Mesenchymal stem cell (in vitro differentiated cells and primary cell): ENCODE measurements around the gene TRIP13.

Source experiments
- DNase-seq: peaks from one replicate; pipeline ENCODE4 v3.0.0-alpha.2; 2013
- H2AFZ ChIP-seq: one replicate; pipeline ENCODE4 v1.6.1; 2013; ENCODE audit warnings: low read depth, mild to moderate bottlenecking, control low read depth, inconsistent platforms, low read length, moderate library complexity
- H2AK5ac ChIP-seq: 2 replicates; pipeline ENCODE4 v1.6.1; 2013; ENCODE audit warnings: low read length, moderate library complexity, mild to moderate bottlenecking, inconsistent platforms; ENCODE audit not compliant: severe bottlenecking
- H2BK120ac ChIP-seq: one replicate; pipeline ENCODE4 v1.6.1; 2013; ENCODE audit warnings: low read depth, mild to moderate bottlenecking, inconsistent platforms, low read length, moderate library complexity
- H2BK12ac ChIP-seq, 2 experiments: one replicate each; pipeline ENCODE4 v1.6.1; 2013; ENCODE audit warnings: inconsistent platforms in 2 of 2, low read length in 2 of 2, mild to moderate bottlenecking in 2 of 2, moderate library complexity in 2 of 2, control low read depth in 1 of 2
- H2BK15ac ChIP-seq: one replicate; pipeline ENCODE4 v1.6.1; 2013; ENCODE audit warnings: mild to moderate bottlenecking, low read depth, inconsistent platforms; ENCODE audit not compliant: poor library complexity, severe bottlenecking
- H2BK5ac ChIP-seq: 2 replicates; pipeline ENCODE4 v1.6.1; 2013; ENCODE audit warnings: low read depth, mild to moderate bottlenecking, low read length, control low read depth, inconsistent platforms; ENCODE audit not compliant: poor library complexity, severe bottlenecking
- H3K14ac ChIP-seq, 2 experiments: one replicate each; pipeline ENCODE4 v1.6.1; 2013; ENCODE audit warnings: inconsistent platforms in 2 of 2, low read length in 2 of 2, control low read depth in 1 of 2, mild to moderate bottlenecking in 1 of 2, moderate library complexity in 1 of 2
- H3K18ac ChIP-seq, 2 experiments: one replicate each; pipeline ENCODE4 v1.6.1; 2013; ENCODE audit warnings: inconsistent platforms in 2 of 2, low read length in 2 of 2, control low read depth in 1 of 2, low read depth in 1 of 2, mild to moderate bottlenecking in 1 of 2
- H3K23ac ChIP-seq, 2 experiments: one replicate each; pipeline ENCODE4 v1.6.1; 2013; ENCODE audit warnings: inconsistent platforms in 2 of 2, low read length in 2 of 2, mild to moderate bottlenecking in 2 of 2, moderate library complexity in 2 of 2, control low read depth in 1 of 2
- H3K27ac ChIP-seq: 2 replicates; pipeline ENCODE4 v1.5.1; 2013; ENCODE audit warnings: mild to moderate bottlenecking, moderate library complexity, low read length, control low read depth, inconsistent platforms; ENCODE audit not compliant: poor library complexity, severe bottlenecking
- H3K27me3 ChIP-seq, 2 experiments: 2 replicates each; pipeline versions ENCODE4 v1.6.1 to v1.7.0; 2013; ENCODE audit warnings: low read length in 2 of 2, mild to moderate bottlenecking in 2 of 2, moderate library complexity in 2 of 2, control low read depth in 1 of 2, inconsistent platforms in 1 of 2; ENCODE audit not compliant: control insufficient read depth in 1 of 2, insufficient read depth in 1 of 2
- H3K36me3 ChIP-seq, 2 experiments: 2 replicates each; pipeline versions ENCODE4 v1.6.1 to v1.7.0; 2013; ENCODE audit warnings: low read length in 2 of 2, control low read depth in 1 of 2, inconsistent platforms in 1 of 2, low read depth in 1 of 2, mild to moderate bottlenecking in 1 of 2; ENCODE audit not compliant: insufficient read depth in 2 of 2, control insufficient read depth in 1 of 2
- H3K4ac ChIP-seq, 2 experiments: one replicate each; pipeline ENCODE4 v1.6.1; 2013; ENCODE audit warnings: inconsistent platforms in 2 of 2, low read length in 2 of 2, mild to moderate bottlenecking in 2 of 2, moderate library complexity in 2 of 2, control low read depth in 1 of 2, low read depth in 1 of 2
- H3K4me1 ChIP-seq: 2 replicates; pipeline ENCODE4 v1.6.1; 2013; ENCODE audit warnings: low read depth, low read length, control low read depth; ENCODE audit not compliant: control insufficient read depth, insufficient read depth
- H3K4me2 ChIP-seq: 2 replicates; pipeline ENCODE4 v1.6.1; 2013; ENCODE audit warnings: low read length, mild to moderate bottlenecking, inconsistent platforms; ENCODE audit not compliant: poor library complexity, severe bottlenecking
- H3K4me3 ChIP-seq, 2 experiments: 2 replicates each; pipeline versions ENCODE4 v1.5.1 to v1.7.0; 2013; ENCODE audit warnings: low read length in 2 of 2, mild to moderate bottlenecking in 2 of 2, control low read depth in 1 of 2, low read depth in 1 of 2; ENCODE audit not compliant: insufficient read depth in 1 of 2
- H3K79me1 ChIP-seq: replicated peaks from 2 replicates; pipeline ENCODE4 v1.6.1; 2013; ENCODE audit warnings: mild to moderate bottlenecking, control low read depth, low read length, inconsistent platforms; ENCODE audit not compliant: poor library complexity, severe bottlenecking
- H3K9ac ChIP-seq: 2 replicates; pipeline ENCODE4 v1.7.0; 2013; ENCODE audit warnings: mild to moderate bottlenecking, low read length, moderate library complexity
- H3K9me3 ChIP-seq: 2 replicates; pipeline ENCODE4 v1.7.0; 2013; ENCODE audit warnings: mild to moderate bottlenecking, low read length; ENCODE audit not compliant: control insufficient read depth
- H4K8ac ChIP-seq: one replicate; pipeline ENCODE4 v1.6.1; 2013; ENCODE audit warnings: inconsistent platforms, mild to moderate bottlenecking, low read length, moderate library complexity
- H4K91ac ChIP-seq: one replicate; pipeline ENCODE4 v1.6.1; 2013; ENCODE audit warnings: mild to moderate bottlenecking, low read length, inconsistent platforms
- WGBS: methylation state at CpG from one replicate; pipeline ENCODE4 v1.1.7; 2013; ENCODE audit warnings: mixed read lengths; 5-methylcytosine and 5-hydroxymethylcytosine counted together

Gene TRIP13

GRCh38 chr5:867300-867870, 25.3 kb upstream of the TRIP13 start:
- Histone ChIP-seq H2BK15ac (no peak overlapping the region), H4K91ac (no peak overlapping the region), H3K79me1 (peaks cover 24% of the 10 kb centered on the region), H3K9me3 (no peaks in the 10 kb centered on the region), H2AK5ac (no peak overlapping the region), H2BK5ac (no peak overlapping the region), H2AFZ (no peak overlapping the region), H3K9ac (no peak overlapping the region), H4K8ac (no peak overlapping the region), H2BK120ac (no peak overlapping the region), H3K4ac (no peak overlapping the region), H3K4me2 (no peak overlapping the region), H2BK12ac (no peak overlapping the region), H3K23ac (no peak overlapping the region), H3K36me3 (peaks cover 85 to 99% of the 10 kb centered on the region in 2 experiments), H3K14ac (no peak overlapping the region), H3K27ac (no peak overlapping the region), H3K4me3 (no peak overlapping the region), H3K18ac (no peak overlapping the region), H3K27me3 (no peaks in the 10 kb centered on the region), H3K4me1 (peaks cover 12% of the 10 kb centered on the region)
- WGBS, result 96% methylated on average over 6 of the region's 6 CpGs
- no peak for DNase-seq

- Histone ChIP-seq H3K4ac (no peak overlapping the region), H3K4me3 (no peak overlapping the region), H3K36me3 (peaks cover 78 to 98% of the 10 kb centered on the region in 2 experiments), H3K14ac (no peak overlapping the region), H3K27me3 (no peaks in the 10 kb centered on the region), H3K4me2 (no peak overlapping the region), H2AK5ac (no peak overlapping the region), H3K9me3 (no peaks in the 10 kb centered on the region), H2BK12ac (no peak overlapping the region), H4K91ac (no peak overlapping the region), H3K23ac (no peak overlapping the region), H2BK120ac (no peak overlapping the region), H3K79me1 (peaks cover 29% of the 10 kb centered on the region), H3K4me1 (peaks cover 2% of the 10 kb centered on the region), H2BK15ac (no peak overlapping the region), H3K9ac (no peak overlapping the region), H4K8ac (no peak overlapping the region), H2BK5ac (no peak overlapping the region), H2AFZ (no peak overlapping the region), H3K27ac (no peak overlapping the region), H3K18ac (no peak overlapping the region)
- WGBS, result 97% methylated on average over 16 of the region's 16 CpGs
- DNase-seq, result no peak
Measured at GRCh38 chr5:868428-869135, 24.1 kb upstream of the TRIP13 start.

- no peak for DNase-seq
- H2AK5ac ChIP-seq, result no peak overlapping the region
- peaks cover 2% of the 10 kb centered on the region for H3K4me1 ChIP-seq
- no peak overlapping the region for H3K23ac ChIP-seq
- no peak overlapping the region for H3K27ac ChIP-seq
- H3K4me3 ChIP-seq, result no peak overlapping the region
- no peak overlapping the region for H3K4ac ChIP-seq
- H4K91ac ChIP-seq, result no peak overlapping the region
- no peak overlapping the region for H3K9ac ChIP-seq
- no peak overlapping the region for H4K8ac ChIP-seq
- H2BK12ac ChIP-seq, result no peak overlapping the region
- H3K27me3 ChIP-seq, result no peaks in the 10 kb centered on the region
- H3K4me2 ChIP-seq, result no peak overlapping the region
- H3K9me3 ChIP-seq, result no peaks in the 10 kb centered on the region
- H3K36me3 ChIP-seq, result peaks cover 76 to 96% of the 10 kb centered on the region in 2 experiments
- no peak overlapping the region for H2AFZ ChIP-seq
- H3K14ac ChIP-seq, result no peak overlapping the region
- H2BK120ac ChIP-seq, result no peak overlapping the region
- WGBS, result 98% methylated on average over 5 of the region's 5 CpGs
- no peak overlapping the region for H2BK5ac ChIP-seq
- H2BK15ac ChIP-seq, result no peak overlapping the region
- H3K18ac ChIP-seq, result no peak overlapping the region
- peaks cover 34% of the 10 kb centered on the region for H3K79me1 ChIP-seq
Measured at GRCh38 chr5:870956-871355, 21.7 kb upstream of the TRIP13 start.

GRCh38 chr5:871596-872298, 20.9 kb upstream of the TRIP13 start:
- Histone ChIP-seq H2BK12ac (no peak overlapping the region), H3K14ac (no peak overlapping the region), H3K23ac (no peak overlapping the region), H2BK120ac (no peak overlapping the region), H3K4ac (no peak overlapping the region), H4K8ac (no peak overlapping the region), H3K4me2 (no peak overlapping the region), H3K36me3 (peaks cover 82 to 96% of the 10 kb centered on the region in 2 experiments), H3K4me3 (no peak overlapping the region), H3K27ac (no peak overlapping the region), H2AK5ac (no peak overlapping the region), H3K18ac (no peak overlapping the region), H4K91ac (no peak overlapping the region), H3K27me3 (no peaks in the 10 kb centered on the region), H2BK15ac (no peak overlapping the region), H3K9ac (no peak overlapping the region), H3K9me3 (no peaks in the 10 kb centered on the region), H2AFZ (no peak overlapping the region), H3K79me1 (peaks cover 36% of the 10 kb centered on the region), H3K4me1 (peaks cover 2% of the 10 kb centered on the region), H2BK5ac (no peak overlapping the region)
- no peak for DNase-seq
- 99% methylated on average over 29 of the region's 29 CpGs for WGBS
